Neural cell (in vitro differentiated cells): ENCODE measurements around the gene PLD5. TPM values are rescaled to one million over a fixed set of nuclear protein-coding genes. Genes with fewer than 3 reads are reported as not detected.

Experiments used
- H2AFZ ChIP-seq: fragments of 200-600, 300-800 bp; sonication (generic), shearing (Covaris generic); 2 replicates; pipeline ENCODE4 v1.6.0; 2014; ENCODE audit warnings: low read depth, mild to moderate bottlenecking, antibody characterized with exemption, low read length, moderate library complexity
- H3F3A ChIP-seq: fragments of 200-600 bp; shearing (Covaris generic); 2 replicates; pipeline ENCODE4 v1.6.1; 2016; ENCODE audit warnings: mild to moderate bottlenecking, moderate library complexity, mixed read lengths, antibody characterized with exemption, low read length; ENCODE audit not compliant: insufficient read depth, poor library complexity, severe bottlenecking
- H3K27ac ChIP-seq: fragments of 200-600, 300-800 bp; sonication (generic), shearing (Covaris generic); 2 replicates; pipeline ENCODE4 v1.5.1; 2014; ENCODE audit warnings: mild to moderate bottlenecking, low read length, moderate library complexity
- H3K27me3 ChIP-seq: fragments of 300-800, 200-600 bp; sonication (generic), shearing (Covaris generic); 2 replicates; pipeline ENCODE4 v1.6.0; 2014; ENCODE audit warnings: mild to moderate bottlenecking, low read depth, low read length, moderate library complexity; ENCODE audit not compliant: insufficient read depth
- H3K36me3 ChIP-seq: fragments of 300-800, 200-600 bp; sonication (generic), shearing (Covaris generic); 2 replicates; pipeline ENCODE4 v1.5.1; 2014; ENCODE audit warnings: mild to moderate bottlenecking, antibody characterized with exemption, low read length, moderate library complexity; ENCODE audit not compliant: insufficient read depth
- H3K4me2 ChIP-seq: fragments of 300-800, 200-600 bp; sonication (generic), shearing (Covaris generic); 2 replicates; pipeline ENCODE4 v1.6.0; 2014; ENCODE audit warnings: mild to moderate bottlenecking, low read length
- H3K4me3 ChIP-seq: fragments of 300-800, 200-600 bp; sonication (generic), shearing (Covaris generic); 2 replicates; pipeline ENCODE4 v1.5.1; 2014; ENCODE audit warnings: mild to moderate bottlenecking, low read length, moderate library complexity
- H3K79me2 ChIP-seq: fragments of 200-600 bp; shearing (Covaris generic); replicated peaks from 2 replicates; pipeline ENCODE4 v1.6.0; 2014; ENCODE audit warnings: mild to moderate bottlenecking, low read length, moderate library complexity; ENCODE audit not compliant: insufficient read depth
- H3K9ac ChIP-seq: fragments of 300-800, 200-600 bp; sonication (generic), shearing (Covaris generic); 2 replicates; pipeline ENCODE4 v1.6.1; 2016; ENCODE audit warnings: mild to moderate bottlenecking, low read length, mixed read lengths
- H3K9me2 ChIP-seq: fragments of 200-600 bp; shearing (Covaris generic); 2 replicates; pipeline ENCODE4 v1.6.1; 2016; ENCODE audit warnings: mild to moderate bottlenecking, low read length, mixed read lengths; ENCODE audit not compliant: insufficient read depth
- H3K9me3 ChIP-seq: fragments of 200-600, 300-800 bp; sonication (generic), shearing (Covaris generic); 2 replicates; pipeline ENCODE4 v1.6.1; 2016; ENCODE audit warnings: mild to moderate bottlenecking, mixed run types, low read length, moderate library complexity, mixed read lengths
- H4K20me1 ChIP-seq: fragments of 200-600 bp; shearing (Covaris generic); 2 replicates; pipeline ENCODE4 v1.6.1; 2016; ENCODE audit warnings: mild to moderate bottlenecking, mixed run types; ENCODE audit not compliant: insufficient read depth
- EP300 ChIP-seq: fragments of 450-650 bp; conservative IDR thresholded peaks from 2 replicates; pipeline ENCODE4 v1.6.1; 2014; ENCODE audit warnings: antibody characterized with exemption, mild to moderate bottlenecking, moderate library complexity; ENCODE audit not compliant: poor library complexity, severe bottlenecking
- EZH2 ChIP-seq: fragments of 200-600, 300-800 bp; shearing (Covaris generic), sonication (generic); IDR thresholded peaks from 2 replicates; pipeline ENCODE4 v1.6.1; 2014; ENCODE audit warnings: antibody characterized with exemption, low read length, borderline replicate concordance, mild to moderate bottlenecking; ENCODE audit not compliant: insufficient read depth, poor library complexity, severe bottlenecking
- MXI1 ChIP-seq: fragments of 450-650 bp; conservative IDR thresholded peaks from 2 replicates; pipeline ENCODE4 v1.6.1; 2014; ENCODE audit warnings: antibody characterized with exemption, mild to moderate bottlenecking; ENCODE audit not compliant: poor library complexity, severe bottlenecking
- POLR2AphosphoS5 ChIP-seq: IDR thresholded peaks from 2 replicates; pipeline ENCODE4 v1.6.1; 2012
- RAD21 ChIP-seq: fragments of 450-650 bp; conservative IDR thresholded peaks from 2 replicates; pipeline ENCODE4 v1.6.1; 2014; ENCODE audit warnings: antibody characterized with exemption, mild to moderate bottlenecking, moderate library complexity
- SMC3 ChIP-seq: fragments of 450-650 bp; conservative IDR thresholded peaks from 2 replicates; pipeline ENCODE4 v1.6.1; 2014; ENCODE audit warnings: antibody characterized with exemption, mild to moderate bottlenecking, moderate library complexity; ENCODE audit not compliant: poor library complexity
- TAF1 ChIP-seq: IDR thresholded peaks from 2 replicates; pipeline ENCODE4 v1.6.1; 2012; ENCODE audit warnings: low read depth
- polyA plus RNA-seq: library from polyadenylated mRNA; depleted of rRNA; stranded (reverse); fragments of >200 nt; gene quantifications from 2 replicates; pipeline ENCODE4 v1.2.3, GENCODE V29; 2014
- TF ChIP-seq, protein P1 (sequence below): fragments of 450-650 bp; IDR thresholded peaks from 2 replicates; pipeline ENCODE4 v1.5.1; 2014; ENCODE audit warnings: antibody characterized with exemption, mild to moderate bottlenecking, moderate library complexity; ENCODE audit not compliant: poor library complexity, severe bottlenecking
- TF ChIP-seq, protein P2 (sequence below): IDR thresholded peaks from 2 replicates; pipeline ENCODE4 v1.6.1; 2012; ENCODE audit warnings: borderline replicate concordance

The PLD5 gene
- polyA plus RNA-seq, 1 donor from 2014 or later: 0.64 TPM

DNA sequence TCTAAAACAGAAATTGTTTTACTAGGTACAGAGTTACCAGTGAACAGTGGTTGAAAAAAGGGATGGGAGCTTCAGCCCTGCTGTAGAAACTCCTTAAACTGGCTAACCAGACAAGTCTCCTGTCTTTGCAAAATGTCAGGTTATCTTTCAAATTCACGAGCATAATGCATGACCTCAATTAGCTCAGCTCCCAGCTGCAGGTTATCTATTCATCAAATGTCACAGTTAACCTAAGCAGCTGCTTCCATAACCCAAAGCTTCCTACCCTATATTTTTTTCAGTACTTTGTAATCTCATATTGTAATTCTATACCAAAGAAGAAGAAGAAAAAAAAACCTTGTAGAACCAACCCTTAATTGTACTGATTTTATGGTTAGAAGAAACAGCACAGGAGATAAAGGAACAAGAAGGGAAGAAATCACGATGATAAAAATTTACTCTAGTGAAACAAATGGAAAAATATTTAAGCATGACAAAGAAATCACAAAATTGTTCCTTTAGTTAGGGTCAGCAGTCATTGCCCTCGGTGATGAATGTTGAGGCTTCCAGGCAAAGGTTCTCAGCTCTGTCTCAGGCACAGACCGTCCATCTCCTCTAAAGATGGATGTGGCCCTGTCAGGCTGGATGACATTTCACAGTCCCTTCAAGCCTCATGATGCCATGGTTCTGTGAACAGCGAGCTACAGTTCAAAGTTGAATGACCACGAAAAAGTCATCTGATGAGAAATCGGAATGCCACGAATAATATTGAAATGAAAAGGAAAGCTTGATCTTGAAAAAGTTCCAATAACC lies 95.9 kb downstream of the PLD5 start:
- peak overlapping the region; percentile 1 for H3K27ac ChIP-seq
- no peak overlapping the region for H2AFZ ChIP-seq
- H3K27me3 ChIP-seq: no peaks in the 10 kb centered on the region
- H3K9me3 ChIP-seq: no peaks in the 10 kb centered on the region
- peak overlapping the region; percentile 22 for H3K4me3 ChIP-seq
- no peaks in the 10 kb centered on the region for H3F3A ChIP-seq
- H3K9me2 ChIP-seq: no peaks in the 10 kb centered on the region
- H3K36me3 ChIP-seq: no peaks in the 10 kb centered on the region
- no peak overlapping the region for H3K9ac ChIP-seq
- H3K79me2 ChIP-seq: no peaks in the 10 kb centered on the region
- TF ChIP-seq EP300 (peak; percentile 20), RAD21 (no peak)
- peak overlapping the region; percentile 13 for H3K4me2 ChIP-seq
- H4K20me1 ChIP-seq: no peaks in the 10 kb centered on the region

DNA sequence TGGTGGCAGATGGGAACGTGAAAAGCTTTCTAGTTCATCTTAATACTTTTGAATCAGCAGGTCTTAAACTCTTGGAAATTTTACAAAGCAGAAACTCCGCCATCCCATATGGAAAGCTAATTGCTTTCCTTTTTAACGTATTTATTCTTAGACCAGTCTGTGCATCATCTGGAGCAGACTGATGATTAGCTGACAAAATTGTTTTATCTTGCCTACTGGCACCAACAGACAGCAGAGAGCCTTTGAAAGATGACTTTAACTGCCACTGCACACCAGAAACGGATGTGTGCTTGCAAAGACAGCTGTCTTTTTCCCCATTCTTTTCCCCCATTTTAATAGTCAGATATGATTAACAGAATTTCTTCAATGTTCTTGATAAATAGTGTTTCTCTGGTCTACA lies 97.0 kb downstream of the PLD5 start:
- Histone ChIP-seq H3K4me2 (peak overlapping the region; percentile 25), H3K27me3 (no peaks in the 10 kb centered on the region), H3K27ac (no peak overlapping the region), H3K9me3 (no peaks in the 10 kb centered on the region), H3K4me3 (peak overlapping the region; percentile 8), H4K20me1 (no peaks in the 10 kb centered on the region), H3K79me2 (no peaks in the 10 kb centered on the region), H3K9ac (no peak overlapping the region), H3F3A (no peaks in the 10 kb centered on the region), H3K9me2 (no peaks in the 10 kb centered on the region), H3K36me3 (no peaks in the 10 kb centered on the region), H2AFZ (no peak overlapping the region)
- TF ChIP-seq, protein P1, sequence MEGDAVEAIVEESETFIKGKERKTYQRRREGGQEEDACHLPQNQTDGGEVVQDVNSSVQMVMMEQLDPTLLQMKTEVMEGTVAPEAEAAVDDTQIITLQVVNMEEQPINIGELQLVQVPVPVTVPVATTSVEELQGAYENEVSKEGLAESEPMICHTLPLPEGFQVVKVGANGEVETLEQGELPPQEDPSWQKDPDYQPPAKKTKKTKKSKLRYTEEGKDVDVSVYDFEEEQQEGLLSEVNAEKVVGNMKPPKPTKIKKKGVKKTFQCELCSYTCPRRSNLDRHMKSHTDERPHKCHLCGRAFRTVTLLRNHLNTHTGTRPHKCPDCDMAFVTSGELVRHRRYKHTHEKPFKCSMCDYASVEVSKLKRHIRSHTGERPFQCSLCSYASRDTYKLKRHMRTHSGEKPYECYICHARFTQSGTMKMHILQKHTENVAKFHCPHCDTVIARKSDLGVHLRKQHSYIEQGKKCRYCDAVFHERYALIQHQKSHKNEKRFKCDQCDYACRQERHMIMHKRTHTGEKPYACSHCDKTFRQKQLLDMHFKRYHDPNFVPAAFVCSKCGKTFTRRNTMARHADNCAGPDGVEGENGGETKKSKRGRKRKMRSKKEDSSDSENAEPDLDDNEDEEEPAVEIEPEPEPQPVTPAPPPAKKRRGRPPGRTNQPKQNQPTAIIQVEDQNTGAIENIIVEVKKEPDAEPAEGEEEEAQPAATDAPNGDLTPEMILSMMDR: no peak
- TF ChIP-seq TAF1 (no peak), RAD21 (no peak), MXI1 (no peak), EP300 (no peak), POLR2AphosphoS5 (no peak), SMC3 (no peak), EZH2 (no peak)
- TF ChIP-seq, protein P2, sequence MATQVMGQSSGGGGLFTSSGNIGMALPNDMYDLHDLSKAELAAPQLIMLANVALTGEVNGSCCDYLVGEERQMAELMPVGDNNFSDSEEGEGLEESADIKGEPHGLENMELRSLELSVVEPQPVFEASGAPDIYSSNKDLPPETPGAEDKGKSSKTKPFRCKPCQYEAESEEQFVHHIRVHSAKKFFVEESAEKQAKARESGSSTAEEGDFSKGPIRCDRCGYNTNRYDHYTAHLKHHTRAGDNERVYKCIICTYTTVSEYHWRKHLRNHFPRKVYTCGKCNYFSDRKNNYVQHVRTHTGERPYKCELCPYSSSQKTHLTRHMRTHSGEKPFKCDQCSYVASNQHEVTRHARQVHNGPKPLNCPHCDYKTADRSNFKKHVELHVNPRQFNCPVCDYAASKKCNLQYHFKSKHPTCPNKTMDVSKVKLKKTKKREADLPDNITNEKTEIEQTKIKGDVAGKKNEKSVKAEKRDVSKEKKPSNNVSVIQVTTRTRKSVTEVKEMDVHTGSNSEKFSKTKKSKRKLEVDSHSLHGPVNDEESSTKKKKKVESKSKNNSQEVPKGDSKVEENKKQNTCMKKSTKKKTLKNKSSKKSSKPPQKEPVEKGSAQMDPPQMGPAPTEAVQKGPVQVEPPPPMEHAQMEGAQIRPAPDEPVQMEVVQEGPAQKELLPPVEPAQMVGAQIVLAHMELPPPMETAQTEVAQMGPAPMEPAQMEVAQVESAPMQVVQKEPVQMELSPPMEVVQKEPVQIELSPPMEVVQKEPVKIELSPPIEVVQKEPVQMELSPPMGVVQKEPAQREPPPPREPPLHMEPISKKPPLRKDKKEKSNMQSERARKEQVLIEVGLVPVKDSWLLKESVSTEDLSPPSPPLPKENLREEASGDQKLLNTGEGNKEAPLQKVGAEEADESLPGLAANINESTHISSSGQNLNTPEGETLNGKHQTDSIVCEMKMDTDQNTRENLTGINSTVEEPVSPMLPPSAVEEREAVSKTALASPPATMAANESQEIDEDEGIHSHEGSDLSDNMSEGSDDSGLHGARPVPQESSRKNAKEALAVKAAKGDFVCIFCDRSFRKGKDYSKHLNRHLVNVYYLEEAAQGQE: no peak
